Endothelial cell (in vitro differentiated cells): Measurements from ENCODE around the gene ERC2. TPM values are rescaled to one million over a fixed set of nuclear protein-coding genes. Genes with fewer than 3 reads are reported as not detected.
A peak's percentile ranks its signal among the peaks of the same experiment; 100 is the strongest.

Source experiments
- DNase-seq: peaks from one replicate; pipeline ENCODE4 v3.0.0; 2021; ENCODE audit warnings: low spot score
- H3K27ac Mint-ChIP-seq: one replicate; pipeline ENCODE4 v1.8.0; 2021; ENCODE audit warnings: mixed read lengths, inconsistent platforms; ENCODE audit not compliant: unreplicated experiment
- H3K27me3 Mint-ChIP-seq: one replicate; pipeline ENCODE4 v1.8.0; 2021; ENCODE audit warnings: mild to moderate bottlenecking, moderate library complexity, mixed read lengths, inconsistent platforms; ENCODE audit not compliant: unreplicated experiment
- H3K36me3 Mint-ChIP-seq: one replicate; pipeline ENCODE4 v1.8.0; 2021; ENCODE audit warnings: mild to moderate bottlenecking, low read depth, mixed read lengths, inconsistent platforms; ENCODE audit not compliant: unreplicated experiment
- H3K4me1 Mint-ChIP-seq: one replicate; pipeline ENCODE4 v1.8.0; 2021; ENCODE audit warnings: mild to moderate bottlenecking, mixed read lengths, inconsistent platforms; ENCODE audit not compliant: unreplicated experiment
- H3K4me3 Mint-ChIP-seq: one replicate; pipeline ENCODE4 v1.8.0; 2021; ENCODE audit warnings: mild to moderate bottlenecking, mixed read lengths, inconsistent platforms; ENCODE audit not compliant: unreplicated experiment
- H3K9me3 Mint-ChIP-seq: one replicate; pipeline ENCODE4 v1.8.0; 2021; ENCODE audit warnings: mixed read lengths, inconsistent platforms; ENCODE audit not compliant: unreplicated experiment
- total RNA-seq: library from RNA; stranded (reverse); fragmentation: NEBNext Ultra II Directional; extraction: Animal tissue kit (Norgen Biotek cat#: 25700); gene quantifications from one replicate; pipeline ENCODE4 v1.2.1, GENCODE V29; 2021; ENCODE audit not compliant: unreplicated experiment
- TF ChIP-seq, protein P1 (sequence below): fragments of 200-600 bp; sonication (generic); IDR thresholded peaks from one replicate; pipeline ENCODE4 v1.5.0; 2021; ENCODE audit warnings: antibody characterized with exemption; ENCODE audit not compliant: unreplicated experiment

Gene ERC2
- total RNA-seq, 1 donor from 2014 or later = 20.5 TPM

DNA sequence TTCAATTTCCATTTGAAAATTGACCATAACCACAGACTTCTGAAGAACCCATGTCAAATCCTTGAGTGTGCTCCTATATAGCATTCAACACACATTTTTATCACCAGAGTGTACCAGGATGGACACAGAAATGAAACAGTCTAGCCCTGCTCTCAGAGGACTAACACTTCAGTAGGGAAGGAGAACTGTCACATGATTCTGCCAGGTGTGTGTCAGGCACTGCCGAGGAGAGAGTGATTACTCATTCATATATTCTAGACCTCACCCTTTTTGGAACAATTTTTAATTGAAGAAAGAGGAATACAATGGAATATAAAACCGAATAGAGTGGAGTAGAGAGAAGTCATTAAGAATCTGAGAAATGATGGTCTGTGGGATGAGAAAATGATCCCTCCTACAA, 125.8 kb downstream of the ERC2 start:
- peaks cover 3% of the 10 kb centered on the region for H3K4me1 Mint-ChIP-seq
- no peaks in the 10 kb centered on the region for H3K9me3 Mint-ChIP-seq
- TF ChIP-seq, protein P1, sequence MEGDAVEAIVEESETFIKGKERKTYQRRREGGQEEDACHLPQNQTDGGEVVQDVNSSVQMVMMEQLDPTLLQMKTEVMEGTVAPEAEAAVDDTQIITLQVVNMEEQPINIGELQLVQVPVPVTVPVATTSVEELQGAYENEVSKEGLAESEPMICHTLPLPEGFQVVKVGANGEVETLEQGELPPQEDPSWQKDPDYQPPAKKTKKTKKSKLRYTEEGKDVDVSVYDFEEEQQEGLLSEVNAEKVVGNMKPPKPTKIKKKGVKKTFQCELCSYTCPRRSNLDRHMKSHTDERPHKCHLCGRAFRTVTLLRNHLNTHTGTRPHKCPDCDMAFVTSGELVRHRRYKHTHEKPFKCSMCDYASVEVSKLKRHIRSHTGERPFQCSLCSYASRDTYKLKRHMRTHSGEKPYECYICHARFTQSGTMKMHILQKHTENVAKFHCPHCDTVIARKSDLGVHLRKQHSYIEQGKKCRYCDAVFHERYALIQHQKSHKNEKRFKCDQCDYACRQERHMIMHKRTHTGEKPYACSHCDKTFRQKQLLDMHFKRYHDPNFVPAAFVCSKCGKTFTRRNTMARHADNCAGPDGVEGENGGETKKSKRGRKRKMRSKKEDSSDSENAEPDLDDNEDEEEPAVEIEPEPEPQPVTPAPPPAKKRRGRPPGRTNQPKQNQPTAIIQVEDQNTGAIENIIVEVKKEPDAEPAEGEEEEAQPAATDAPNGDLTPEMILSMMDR = no peak
- no peak overlapping the region for H3K4me3 Mint-ChIP-seq
- no peak for DNase-seq
- no peak overlapping the region for H3K27ac Mint-ChIP-seq
- no peaks in the 10 kb centered on the region for H3K36me3 Mint-ChIP-seq
- no peaks in the 10 kb centered on the region for H3K27me3 Mint-ChIP-seq

DNA sequence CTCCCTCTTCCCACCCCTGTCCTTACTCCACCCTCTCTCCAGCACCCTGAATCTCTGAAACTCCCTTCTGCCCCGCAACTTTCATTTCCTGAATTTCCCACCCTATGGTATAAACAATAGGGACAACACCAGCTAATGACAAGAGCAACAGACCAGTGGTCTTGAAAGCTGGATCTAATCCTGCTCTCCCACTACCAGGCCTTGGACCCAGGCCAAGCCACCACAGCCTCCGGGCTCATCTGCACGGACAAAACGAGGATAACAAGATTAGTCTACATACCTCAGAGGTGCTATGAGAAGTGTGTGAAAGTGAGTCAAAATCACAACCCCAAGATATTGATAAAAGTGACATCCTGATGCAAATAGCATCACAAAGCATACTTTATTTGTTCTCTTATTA, 128.6 kb downstream of the ERC2 start:
- Mint-ChIP-seq H3K27ac (no peak overlapping the region), H3K27me3 (no peaks in the 10 kb centered on the region), H3K9me3 (no peaks in the 10 kb centered on the region), H3K36me3 (no peaks in the 10 kb centered on the region), H3K4me1 (peaks cover 3% of the 10 kb centered on the region), H3K4me3 (no peak overlapping the region)
- TF ChIP-seq, protein P1 = no peak
- no peak for DNase-seq

- DNase-seq = no peak
- TF ChIP-seq, protein P1 = no peak
- H3K27me3 Mint-ChIP-seq = no peaks in the 10 kb centered on the region
- peak overlapping the region; percentile 27 for H3K4me3 Mint-ChIP-seq
- no peaks in the 10 kb centered on the region for H3K9me3 Mint-ChIP-seq
- no peaks in the 10 kb centered on the region for H3K36me3 Mint-ChIP-seq
- no peak overlapping the region for H3K27ac Mint-ChIP-seq
- H3K4me1 Mint-ChIP-seq = peaks cover 3% of the 10 kb centered on the region
These were observed 129.0 kb downstream of the ERC2 start for GRCh38 chr3:56339244-56339643.

DNA sequence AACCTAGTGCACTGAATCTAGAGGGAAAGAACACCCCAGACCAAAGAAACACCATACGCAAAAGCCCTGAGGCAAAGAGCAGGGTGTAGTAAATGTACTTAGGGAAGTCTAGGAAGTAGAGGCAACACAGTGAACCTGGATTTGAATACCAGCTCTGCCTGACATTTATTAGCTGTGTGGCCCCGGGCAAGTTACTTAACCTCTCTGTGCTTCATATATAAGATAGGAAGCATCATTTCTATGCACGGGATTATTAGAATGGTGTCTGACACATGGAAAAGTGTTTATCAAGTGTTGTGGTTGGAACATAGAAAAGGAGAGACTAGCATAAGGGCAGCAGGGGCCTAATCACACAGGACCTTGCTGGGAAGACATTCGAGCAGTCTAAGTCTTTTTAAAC, 132.2 kb downstream of the ERC2 start:
- TF ChIP-seq, protein P1 = no peak
- H3K27me3 Mint-ChIP-seq = no peaks in the 10 kb centered on the region
- no peak overlapping the region for H3K4me3 Mint-ChIP-seq
- no peak overlapping the region for H3K27ac Mint-ChIP-seq
- no peak for DNase-seq
- H3K9me3 Mint-ChIP-seq = no peaks in the 10 kb centered on the region
- no peaks in the 10 kb centered on the region for H3K36me3 Mint-ChIP-seq
- peaks cover 3% of the 10 kb centered on the region for H3K4me1 Mint-ChIP-seq

DNA sequence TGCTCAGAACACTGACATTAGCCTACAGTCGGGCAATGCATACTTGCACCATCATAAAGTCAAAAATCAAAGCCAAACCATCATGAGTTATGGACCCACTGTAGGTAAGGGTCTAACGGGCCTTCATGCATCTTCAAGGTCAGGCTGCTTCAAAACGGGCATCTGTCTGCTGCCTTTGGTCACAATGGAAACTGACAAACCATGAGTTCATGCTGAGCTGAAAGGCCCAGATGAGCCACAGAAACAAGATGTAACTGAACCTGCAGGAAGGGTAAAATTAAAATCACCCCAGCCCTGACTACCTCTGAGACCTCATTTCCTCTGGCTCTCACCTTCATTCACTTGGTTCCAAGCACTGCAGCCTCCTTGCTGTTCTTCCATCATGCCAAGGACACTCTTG, 143.8 kb downstream of the ERC2 start:
- H3K27me3 Mint-ChIP-seq = no peaks in the 10 kb centered on the region
- no peaks in the 10 kb centered on the region for H3K9me3 Mint-ChIP-seq
- TF ChIP-seq, protein P1 = no peak
- no peaks in the 10 kb centered on the region for H3K36me3 Mint-ChIP-seq
- DNase-seq = no peak
- no peak overlapping the region for H3K27ac Mint-ChIP-seq
- H3K4me1 Mint-ChIP-seq = peaks cover 8% of the 10 kb centered on the region
- no peak overlapping the region for H3K4me3 Mint-ChIP-seq
